RPMI8226 (cell line): ENCODE data around the gene MR1.
A peak's percentile ranks its signal among the peaks of the same experiment; 100 is the strongest.

ENCODE experiments used
- DNase-seq: peaks from one replicate; pipeline ENCODE4 v3.0.0-alpha.2; 2015

Gene MR1

GRCh38 chr1:181073638-181074037, 39.9 kb downstream of the MR1 start:
- DNase-seq = no peak

- DNase-seq = no peak
Observed at GRCh38 chr1:181075766-181076350, 42.1 kb downstream of the MR1 start.

- no peak for DNase-seq
Observed at GRCh38 chr1:181076852-181077251, 43.1 kb downstream of the MR1 start.

- DNase-seq = no peak
Observed at GRCh38 chr1:181077576-181078242, 43.9 kb downstream of the MR1 start.

GRCh38 chr1:181079382-181079781, 45.6 kb downstream of the MR1 start:
- no peak for DNase-seq

- no peak for DNase-seq
Observed at GRCh38 chr1:181079920-181080319, 46.1 kb downstream of the MR1 start.

GRCh38 chr1:181080556-181080955, 46.8 kb downstream of the MR1 start:
- no peak for DNase-seq

GRCh38 chr1:181081395-181081794, 47.6 kb downstream of the MR1 start:
- DNase-seq = peak; percentile 49

- DNase-seq = peak; percentile 90
Observed at GRCh38 chr1:181083842-181084605, 50.2 kb downstream of the MR1 start.

- no peak for DNase-seq
Observed at GRCh38 chr1:181084606-181084969, 50.8 kb downstream of the MR1 start.

- no peak for DNase-seq
Observed at GRCh38 chr1:181086091-181086490, 52.3 kb downstream of the MR1 start.

- DNase-seq = no peak
Observed at GRCh38 chr1:181086926-181087325, 53.1 kb downstream of the MR1 start.

GRCh38 chr1:181087400-181087901, 53.7 kb downstream of the MR1 start:
- peak; percentile 67 for DNase-seq

GRCh38 chr1:181088079-181089016, 54.6 kb downstream of the MR1 start, which contains the start of gene IER5:
Gene IER5 (plus strand): TSS chr1:181088700. CDS start chr1:181088903, 203 bp downstream.
- peak; percentile 99 for DNase-seq

GRCh38 chr1:181089017-181089675, 55.4 kb downstream of the MR1 start:
- peak; percentile 50 for DNase-seq

GRCh38 chr1:181089676-181090544, 56.1 kb downstream of the MR1 start:
- peak; percentile 77 for DNase-seq

GRCh38 chr1:181090641-181091126, 56.9 kb downstream of the MR1 start:
- no peak for DNase-seq

GRCh38 chr1:181091309-181092040, 57.7 kb downstream of the MR1 start:
- DNase-seq = no peak

- DNase-seq = no peak
Observed at GRCh38 chr1:181092056-181092455, 58.3 kb downstream of the MR1 start.

GRCh38 chr1:181092883-181093458, 59.2 kb downstream of the MR1 start:
- DNase-seq = no peak
